Measurements from ENCODE around the gene PEAR1.

- TF ChIP-seq CTCF (IDR thresholded peaks at IDR 0.05), result no peak
- no peak for TF ChIP-seq TEAD4 (IDR thresholded peaks at IDR 0.05; ENCODE audit: borderline replicate concordance, insufficient read depth)
- TF ChIP-seq MXI1 (IDR thresholded peaks at IDR 0.05; ENCODE audit: low read depth, low read length), result no peak
- no peak for TF ChIP-seq POLR2AphosphoS5 (IDR thresholded peaks at IDR 0.05; ENCODE audit: low read depth, low read length)
- no peak for TF ChIP-seq MAX (IDR thresholded peaks at IDR 0.05; ENCODE audit: low read depth)
These were observed 39.8 kb upstream of the PEAR1 start for GRCh38 chr1:156853761-156854160.
